ENCODE measurements around the gene DNAJC5.

DNAJC5 gene

GRCh38 chr20:63939061-63939935, 44.4 kb downstream of the DNAJC5 start:
- no peak for TF ChIP-seq CTCF (IDR thresholded peaks at IDR 0.05; ENCODE audit: unreplicated experiment in 3 of 3)
- H3K9me3 Mint-ChIP-seq: no peaks in the 10 kb centered on the region
- peaks cover 4% of the 10 kb centered on the region for H3K4me1 Mint-ChIP-seq
- no peaks in the 10 kb centered on the region for H3K27me3 Mint-ChIP-seq (ENCODE audit: low read depth)
- H3K36me3 Mint-ChIP-seq (ENCODE audit: low read depth): peaks cover 37% of the 10 kb centered on the region
- no peak overlapping the region for H3K27ac Mint-ChIP-seq
- no peak overlapping the region for H3K4me3 Mint-ChIP-seq

GRCh38 chr20:63940071-63940471, 45.1 kb downstream of the DNAJC5 start:
- no peak overlapping the region for H3K27ac Mint-ChIP-seq
- TF ChIP-seq CTCF (IDR thresholded peaks at IDR 0.05; ENCODE audit: unreplicated experiment in 3 of 3): no peak

GRCh38 chr20:63940472-63941266, 45.7 kb downstream of the DNAJC5 start:
- H3K27ac Mint-ChIP-seq: no peak overlapping the region
- TF ChIP-seq CTCF (IDR thresholded peaks at IDR 0.05; ENCODE audit: unreplicated experiment in 3 of 3): no peak
- H3K36me3 Mint-ChIP-seq (ENCODE audit: low read depth): peaks cover 26% of the 10 kb centered on the region
- H3K4me3 Mint-ChIP-seq: no peak overlapping the region
- H3K4me1 Mint-ChIP-seq: no peaks in the 10 kb centered on the region
- no peaks in the 10 kb centered on the region for H3K9me3 Mint-ChIP-seq
- H3K27me3 Mint-ChIP-seq (ENCODE audit: low read depth): no peaks in the 10 kb centered on the region

More at GRCh38 chr20:63940071-63940471, 45.1 kb downstream of the DNAJC5 start:
- Mint-ChIP-seq H3K36me3 (ENCODE audit: low read depth) (peaks cover 30% of the 10 kb centered on the region), H3K9me3 (no peaks in the 10 kb centered on the region), H3K27me3 (ENCODE audit: low read depth) (no peaks in the 10 kb centered on the region), H3K4me3 (no peak overlapping the region), H3K4me1 (no peaks in the 10 kb centered on the region)

- no peaks in the 10 kb centered on the region for H3K4me1 Mint-ChIP-seq
- H3K4me3 Mint-ChIP-seq: no peak overlapping the region
- H3K36me3 Mint-ChIP-seq (ENCODE audit: low read depth): peaks cover 18% of the 10 kb centered on the region
- H3K27ac Mint-ChIP-seq: no peak overlapping the region
- no peak for TF ChIP-seq CTCF (IDR thresholded peaks at IDR 0.05; ENCODE audit: unreplicated experiment in 3 of 3)
- no peaks in the 10 kb centered on the region for H3K27me3 Mint-ChIP-seq (ENCODE audit: low read depth)
- H3K9me3 Mint-ChIP-seq: no peaks in the 10 kb centered on the region
These were observed 46.6 kb downstream of the DNAJC5 start for GRCh38 chr20:63941282-63942081.

- no peaks in the 10 kb centered on the region for H3K4me1 Mint-ChIP-seq
These were observed 47.5 kb downstream of the DNAJC5 start for GRCh38 chr20:63942250-63942951.

More at GRCh38 chr20:63942250-63942951, 47.5 kb downstream of the DNAJC5 start:
- Mint-ChIP-seq H3K9me3 (no peaks in the 10 kb centered on the region), H3K27me3 (ENCODE audit: low read depth) (no peaks in the 10 kb centered on the region), H3K36me3 (ENCODE audit: low read depth) (peaks cover 16% of the 10 kb centered on the region), H3K27ac (peak overlapping the region in 1 of 3 experiments; percentile 58), H3K4me3 (no peak overlapping the region)
- TF ChIP-seq CTCF (IDR thresholded peaks at IDR 0.05; ENCODE audit: unreplicated experiment in 3 of 3): no peak
